GM11168 (cell line): Measurements from ENCODE around the gene UPF2.
"Not testable (repeated sequence)": the region's sequence is repeated elsewhere in the genome, so short reads cannot be mapped to it uniquely, and the experiment has no call there.

Source experiments
- in situ Hi-C: fragments of 300-500 bp; cut with MboI; formaldehyde crosslinking; loops from one replicate; pipeline ENCODE4 v1.12.0; 2022; ENCODE audit warnings: low sequenced_read_pairs; ENCODE audit not compliant: unreplicated experiment

The UPF2 gene

DNA sequence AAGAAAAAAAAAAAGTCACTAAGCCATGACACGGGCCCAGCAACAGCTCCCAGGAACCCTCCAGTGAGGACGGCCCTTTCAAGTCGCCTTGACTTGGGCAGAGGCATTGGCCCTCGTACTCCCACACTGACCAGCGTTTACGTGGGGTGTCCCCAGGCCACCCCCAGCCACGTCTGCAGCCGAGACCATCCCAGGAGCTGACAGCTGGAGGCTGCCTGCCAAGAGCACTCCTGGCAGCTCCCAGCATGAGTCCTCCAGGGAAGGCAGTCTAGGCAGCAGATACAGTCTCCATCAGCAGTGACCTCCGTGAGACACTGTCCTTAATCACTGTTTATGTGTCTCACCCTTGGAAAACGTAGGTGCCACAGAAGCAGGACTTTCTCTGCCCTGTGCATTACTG lies 133.0 kb downstream of the UPF2 start:
- in situ Hi-C loops = no loop called here

- in situ Hi-C loops = no loop called here
These were observed 133.6 kb downstream of the UPF2 start for GRCh38 chr10:11908991-11909390.

DNA sequence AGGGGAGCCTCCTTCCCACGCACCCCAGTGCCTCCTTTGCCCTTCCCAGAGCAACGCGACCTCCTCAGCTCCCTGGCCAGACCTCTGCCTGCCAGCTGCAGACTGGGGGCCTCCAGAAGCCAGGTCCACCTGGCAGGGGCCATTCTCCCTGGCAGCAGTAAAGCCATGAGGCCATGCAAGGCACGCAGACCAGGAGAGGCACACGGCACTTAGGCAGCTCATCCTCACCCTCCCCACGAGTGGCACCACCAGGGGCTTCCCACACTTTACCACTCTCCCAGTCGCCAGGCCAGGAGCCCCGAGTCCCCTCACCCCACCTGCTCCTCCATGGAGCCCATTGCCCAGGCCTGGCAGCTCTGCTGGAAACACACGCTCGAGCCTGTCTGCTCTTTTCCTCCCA lies 134.1 kb downstream of the UPF2 start:
- in situ Hi-C loops = no loop called here

- in situ Hi-C loops = no loop called here
These were observed 134.7 kb downstream of the UPF2 start for GRCh38 chr10:11907914-11908313.

- in situ Hi-C loops = no loop called here
These were observed 135.9 kb downstream of the UPF2 start for GRCh38 chr10:11906714-11907113.

DNA sequence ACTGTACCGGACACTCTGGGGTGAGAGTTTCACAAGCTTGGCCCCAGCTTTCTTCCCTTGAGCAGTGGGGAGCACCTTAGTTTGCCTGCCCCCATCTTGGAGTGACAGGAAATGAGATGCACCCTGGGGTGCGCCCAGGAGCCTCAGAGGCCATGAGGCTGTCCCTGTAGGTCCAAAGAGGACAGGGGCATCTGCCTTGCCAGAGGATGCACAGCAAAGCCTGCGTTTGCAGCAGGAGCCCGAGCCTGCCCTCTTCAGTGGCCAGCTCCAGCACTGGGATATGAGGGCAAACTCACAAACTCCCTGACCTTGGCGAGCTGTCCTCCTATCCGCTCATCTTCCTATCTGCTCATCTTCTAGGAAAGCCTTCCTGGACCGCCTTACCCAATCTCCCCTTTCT lies 140.0 kb downstream of the UPF2 start:
- in situ Hi-C loops = no loop called here

DNA sequence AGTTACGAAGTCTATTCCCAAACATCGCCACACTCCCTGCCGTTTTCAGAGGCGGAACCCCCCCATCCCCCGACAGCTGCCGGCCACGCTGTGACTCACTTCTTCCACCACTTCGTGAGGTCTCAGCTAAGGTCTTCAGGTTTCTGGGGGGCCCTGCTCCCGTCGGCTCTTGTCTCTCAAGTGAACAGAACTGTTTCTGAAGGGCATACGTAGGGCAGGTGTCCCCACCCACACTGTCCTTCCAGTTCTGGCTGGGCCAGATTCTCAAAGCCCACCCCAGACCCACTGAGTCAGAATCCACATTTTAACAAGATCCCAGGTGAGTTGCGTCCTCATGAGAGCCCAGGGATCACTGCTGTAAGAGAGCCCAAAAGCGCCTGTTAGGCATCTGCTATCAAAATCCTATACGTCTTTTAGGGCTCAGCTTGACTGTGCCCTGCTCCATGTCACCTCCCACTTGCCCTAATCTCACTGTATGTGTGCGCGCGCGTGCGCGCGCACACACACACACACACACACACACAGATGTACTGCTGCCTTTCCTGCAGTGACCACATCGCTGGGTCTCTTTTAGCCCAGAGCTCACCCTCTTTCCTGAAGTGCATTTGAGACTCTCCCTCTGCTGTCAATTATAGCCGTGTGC lies 140.7 kb downstream of the UPF2 start:
- in situ Hi-C loops = no loop called here

- in situ Hi-C loops = no loop called here
These were observed 141.2 kb downstream of the UPF2 start for GRCh38 chr10:11901454-11901832.

DNA sequence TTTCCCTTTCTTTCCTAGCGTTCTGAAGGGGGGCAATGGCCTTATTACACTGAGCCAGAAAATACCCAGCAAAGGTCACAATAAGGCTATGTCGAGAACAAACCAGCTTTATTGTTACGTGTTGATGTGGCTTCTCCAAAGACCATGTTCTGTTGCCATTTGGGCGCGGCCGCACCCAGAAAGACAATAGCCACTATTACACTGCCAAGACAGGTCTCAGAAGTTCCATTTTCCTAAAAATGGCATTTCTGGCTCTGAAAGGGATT lies 141.6 kb downstream of the UPF2 start:
- in situ Hi-C loops = no loop called here

DNA sequence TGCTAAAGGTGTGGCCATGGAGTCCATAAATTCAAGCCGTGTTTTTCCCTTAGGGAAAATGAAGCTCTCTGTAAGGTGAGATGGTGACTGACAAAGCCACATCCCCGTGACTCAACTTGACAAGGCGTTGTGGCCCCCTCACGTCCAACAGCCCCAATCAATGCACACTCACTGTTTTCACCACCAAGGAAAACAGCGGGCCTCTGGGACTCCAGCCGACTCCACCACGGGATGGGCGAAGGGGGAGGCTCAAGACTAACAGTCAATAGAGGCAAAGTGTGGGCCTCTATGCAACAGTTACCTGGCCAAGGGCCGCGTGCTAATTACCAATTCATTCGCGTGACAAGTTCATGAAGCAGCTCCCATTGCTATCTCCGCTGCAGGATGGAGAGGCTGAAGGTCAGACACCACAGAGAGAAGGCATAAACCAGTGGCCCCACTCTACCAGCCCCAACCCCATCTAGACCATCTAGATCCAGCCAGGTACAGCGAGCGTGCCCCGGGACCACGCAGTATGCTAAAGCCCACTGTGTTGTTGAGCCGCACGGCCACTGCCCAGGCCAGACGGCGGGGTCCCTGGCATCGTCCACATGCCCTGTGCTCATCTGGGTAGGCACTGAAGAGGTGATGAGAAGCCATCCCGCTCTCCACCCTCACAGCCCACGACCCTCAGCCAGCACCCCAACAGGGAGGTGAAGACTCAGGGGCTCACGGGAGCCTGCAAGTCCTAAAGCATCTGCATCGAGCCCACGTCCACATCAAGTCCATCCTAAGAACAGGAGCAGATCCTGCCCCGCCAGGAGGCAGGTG lies 143.3 kb downstream of the UPF2 start:
- in situ Hi-C loops = no loop called here

DNA sequence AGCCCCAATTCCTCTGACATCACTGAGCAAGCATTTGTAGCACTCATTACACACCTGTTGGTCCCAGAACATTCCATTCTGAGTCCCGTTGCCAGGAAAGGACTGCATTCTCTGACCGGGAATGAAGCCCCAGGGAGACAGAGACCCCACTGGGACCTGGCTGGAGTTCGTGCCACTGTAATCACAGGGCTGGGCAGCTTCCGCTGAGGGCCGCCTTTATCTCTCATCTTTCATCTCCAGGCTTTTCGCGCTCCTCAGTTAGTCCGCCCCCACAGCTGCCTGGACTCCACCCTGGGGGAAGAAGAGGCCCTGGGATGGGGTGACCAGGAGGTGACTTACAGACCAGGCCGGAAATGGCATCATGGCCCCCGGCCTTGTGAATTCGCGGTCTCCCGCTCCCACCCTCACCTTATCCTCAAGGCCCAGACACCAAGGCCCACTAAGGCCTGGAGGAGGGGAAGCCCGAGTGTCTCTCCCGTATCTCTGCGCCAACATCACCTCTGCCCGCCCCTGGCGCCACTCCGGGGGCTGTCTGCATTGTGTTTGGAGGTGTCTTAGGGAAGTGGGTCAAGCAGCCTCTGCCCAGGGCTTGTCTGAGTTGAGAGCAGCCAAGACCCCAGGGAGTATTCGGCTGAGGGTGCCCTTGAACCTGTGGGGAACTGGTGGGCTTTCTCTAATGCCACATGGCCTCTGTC lies 144.1 kb downstream of the UPF2 start:
- in situ Hi-C loops = no loop called here

DNA sequence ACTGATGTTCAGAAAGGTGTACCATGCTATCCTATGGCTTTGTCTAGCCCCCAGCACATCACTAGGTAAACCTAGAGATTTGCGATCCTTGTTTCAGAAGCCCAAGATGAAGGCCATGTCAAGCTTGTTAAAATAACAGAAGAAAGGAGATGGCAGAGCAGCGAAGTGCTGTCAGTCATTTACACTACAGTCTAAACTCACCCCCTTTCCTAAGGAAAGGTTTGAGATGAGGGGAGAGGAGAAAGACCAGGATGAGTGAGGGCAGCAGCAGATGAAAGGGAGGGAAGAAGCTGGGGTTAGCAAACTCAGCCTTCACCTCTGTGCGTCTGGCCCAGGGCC lies 144.6 kb downstream of the UPF2 start:
- in situ Hi-C loops = no loop called here

- in situ Hi-C loops = no loop called here
These were observed 145.9 kb downstream of the UPF2 start for GRCh38 chr10:11896549-11897200.

DNA sequence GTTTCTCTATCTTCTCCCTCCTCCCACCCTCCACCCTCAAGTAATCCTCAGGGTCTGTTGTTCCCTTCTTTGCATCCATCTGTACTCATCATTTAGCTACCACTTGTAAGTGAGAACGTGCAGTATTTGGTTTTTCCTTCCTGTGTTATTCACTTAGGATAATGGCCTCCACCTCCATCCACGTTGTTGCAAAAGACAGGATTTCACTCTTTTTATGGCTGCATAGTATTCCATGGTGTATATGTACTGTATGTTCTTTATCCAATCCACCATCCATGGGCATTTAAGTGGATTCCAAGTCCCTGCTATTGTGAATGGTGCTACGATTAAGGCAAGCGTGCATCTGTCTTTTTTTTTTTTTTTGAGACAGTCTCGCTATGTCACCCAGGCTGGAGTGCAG lies 147.0 kb downstream of the UPF2 start:
- in situ Hi-C loops = no loop called here

- in situ Hi-C loops = no loop called here
These were observed 147.5 kb downstream of the UPF2 start for GRCh38 chr10:11895108-11895466.

DNA sequence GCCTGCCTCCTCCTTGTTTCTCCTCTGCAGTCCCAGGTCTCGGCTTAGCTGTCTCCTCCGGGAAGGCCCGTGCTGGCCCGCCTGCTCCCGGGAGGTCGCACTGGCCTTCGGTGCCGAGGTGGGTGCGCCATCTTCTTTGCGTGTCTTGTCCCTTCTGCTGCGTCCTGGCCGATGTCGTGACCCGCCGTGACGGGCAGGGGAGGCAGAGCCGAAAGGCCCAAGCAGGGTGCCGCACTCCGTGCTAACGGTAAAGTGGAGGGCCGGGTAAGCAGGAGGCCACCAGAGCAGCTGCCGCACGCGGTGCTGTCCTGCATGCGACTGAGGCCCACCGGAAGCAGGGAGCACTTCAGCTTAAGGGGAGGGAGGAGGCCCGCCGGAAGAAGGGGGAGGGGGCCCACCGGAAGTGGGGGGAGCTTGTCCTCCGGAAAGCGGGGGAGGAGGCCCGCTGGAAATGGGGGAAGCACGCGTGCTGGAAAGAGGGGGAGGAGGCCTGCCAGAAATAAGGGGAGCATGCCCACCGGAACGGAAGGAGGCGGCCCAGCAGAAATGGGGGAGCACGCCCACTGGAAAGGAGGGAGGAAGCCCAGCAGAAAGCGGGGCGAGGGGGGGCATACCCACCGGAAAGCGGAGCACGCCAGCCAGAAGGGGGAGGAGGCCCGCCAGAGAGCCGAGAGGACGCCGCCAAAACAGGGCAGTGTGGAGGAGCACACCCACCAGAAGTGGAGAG lies 148.1 kb downstream of the UPF2 start:
- in situ Hi-C loops = no loop called here

DNA sequence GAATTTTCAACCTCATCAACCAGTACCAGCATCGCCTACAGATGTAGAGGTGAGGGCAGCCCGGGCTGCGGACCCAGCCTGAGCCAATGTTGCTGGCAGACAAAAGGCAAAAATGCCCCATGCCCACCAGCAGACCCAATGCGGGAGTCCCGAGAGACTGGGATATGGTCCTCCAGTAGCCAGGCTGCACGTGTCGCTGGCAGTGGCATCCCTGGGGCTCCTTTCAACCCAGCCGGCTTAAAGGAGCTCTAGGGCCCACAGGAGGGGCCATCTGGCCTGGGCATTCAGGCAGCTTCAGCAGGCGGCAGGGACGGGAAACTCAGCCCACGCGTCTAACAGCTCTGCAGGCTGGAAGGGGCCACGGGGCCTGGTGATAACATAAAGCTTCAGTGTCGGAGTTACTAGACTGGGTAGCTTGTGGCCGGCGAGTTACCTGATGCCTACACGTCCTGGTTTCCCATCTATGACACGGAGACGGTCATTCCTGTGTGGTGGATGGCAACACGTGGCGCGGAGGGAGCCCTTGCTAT lies 148.8 kb downstream of the UPF2 start:
- in situ Hi-C loops = no loop called here

DNA sequence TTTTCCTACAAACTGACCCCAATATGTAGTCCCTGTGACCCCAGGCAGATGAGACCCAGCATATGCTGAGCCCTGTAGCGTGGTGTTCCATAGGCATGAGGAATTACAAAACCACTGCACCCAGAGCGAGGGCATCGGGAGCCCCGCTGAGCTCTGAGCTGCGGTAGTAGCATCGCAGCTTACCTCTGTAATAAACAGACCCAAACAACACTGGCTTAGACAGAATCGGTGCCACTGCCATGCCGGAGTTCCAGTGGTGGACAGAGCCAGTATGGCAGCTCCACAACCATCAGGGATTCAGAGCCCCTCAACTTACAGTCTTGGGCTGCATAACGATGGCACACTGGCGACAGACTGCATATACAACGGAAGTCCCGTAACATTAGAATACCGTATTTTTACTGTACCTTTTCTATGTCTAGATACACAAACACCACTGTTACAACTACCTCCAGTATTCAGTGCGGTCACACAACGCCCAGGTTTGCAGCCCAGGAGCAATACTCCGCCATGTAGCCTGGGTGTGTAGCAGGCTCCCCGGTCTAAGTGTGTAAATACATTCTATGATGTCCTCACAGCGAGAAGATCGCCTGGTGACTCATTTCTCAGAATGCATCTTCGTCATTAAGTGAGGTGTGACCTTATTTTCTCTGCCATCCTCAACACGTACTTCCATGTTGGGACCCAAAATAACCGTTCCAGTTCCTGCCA lies 150.7 kb downstream of the UPF2 start:
- in situ Hi-C loops = no loop called here

DNA sequence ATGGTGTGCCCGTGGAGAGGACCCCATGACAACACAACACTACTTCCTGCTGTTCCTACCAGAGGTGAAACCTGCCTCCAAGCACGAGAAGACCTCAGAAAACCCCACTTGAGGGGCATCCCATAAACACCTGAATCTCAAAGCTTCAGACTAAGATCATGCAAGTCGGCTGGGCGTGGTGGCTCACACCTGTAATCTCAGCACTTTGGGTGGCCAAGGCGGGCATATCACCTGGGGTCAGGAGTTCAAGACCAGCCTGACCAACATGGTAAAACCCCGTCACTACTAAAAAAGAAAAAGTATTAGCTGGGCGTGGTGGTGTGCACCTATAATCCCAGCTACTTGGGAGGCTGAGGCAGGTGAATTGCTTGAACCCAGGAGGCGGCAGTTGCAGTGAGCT lies 153.3 kb downstream of the UPF2 start:
- in situ Hi-C loops = not testable (repeated sequence)
